B cell (primary cell): ENCODE data around the gene CCDC9B. TPM values are rescaled to one million over a fixed set of nuclear protein-coding genes. Genes with fewer than 3 reads are reported as not detected.
A peak's percentile ranks its signal among the peaks of the same experiment; 100 is the strongest.

Experiments used
- ATAC-seq: fragments of 200-7000 bp; cut with Tn5 transposase; one replicate; pipeline ENCODE4 v1.10.0; 2021; ENCODE audit warnings: low read depth, mild to moderate bottlenecking, moderate number of reproducible peaks, moderate library complexity
- CTCF ChIA-PET: fragments of 350-600 bp; sonication (Branson Sonifier 250); formaldehyde crosslinking; loops from one replicate; lab custom pipeline; 2021; ENCODE audit warnings: antibody characterized with exemption, inconsistent platforms; lab: Charles Lee
- POLR2A ChIA-PET: fragments of 350-600 bp; sonication (Branson Sonifier 250); formaldehyde crosslinking; loops from one replicate; lab custom pipeline; 2021; ENCODE audit warnings: antibody characterized with exemption; lab: Charles Lee
- DNase-seq: peaks from one replicate; pipeline ENCODE4 v3.0.0; 2013
- H2AFZ ChIP-seq: 2 replicates; pipeline ENCODE4 v1.6.1; 2012; ENCODE audit warnings: mild to moderate bottlenecking, low read depth, low read length; ENCODE audit not compliant: insufficient read depth, poor library complexity, severe bottlenecking
- H3K27ac ChIP-seq, 2 donors: 1 replicate in 1 of 2; 2 replicates in 1 of 2; pipeline ENCODE4 v1.5.1; 2012 to 2013; ENCODE audit warnings: low read length in 2 of 2, mild to moderate bottlenecking in 2 of 2, moderate library complexity in 1 of 2
- H3K27me3 ChIP-seq, 4 experiments: fragments of 200-600 bp in 1 of 4; sonication (generic) in 1 of 4; replicated peaks in 1 of 4; 1 replicate in 2 of 4; 2 replicates in 2 of 4; pipeline versions ENCODE4 v1.6.1 to v1.7.0; 2013 to 2016; ENCODE audit warnings: low read length in 3 of 4, mild to moderate bottlenecking in 2 of 4, mixed read lengths in 1 of 4, moderate library complexity in 1 of 4; ENCODE audit not compliant: insufficient read depth in 4 of 4, control insufficient read depth in 3 of 4; ENCODE audit errors: control extremely low read depth in 1 of 4
- H3K36me3 ChIP-seq, 2 experiments: replicated peaks in 1 of 2; 1 replicate in 1 of 2; 2 replicates in 1 of 2; pipeline versions ENCODE4 v1.6.1 to v1.7.1; 2013; ENCODE audit warnings: low read length in 1 of 2; ENCODE audit not compliant: insufficient read depth in 2 of 2, control insufficient read depth in 1 of 2; ENCODE audit errors: control extremely low read depth in 1 of 2, extremely low read depth in 1 of 2
- H3K4me1 ChIP-seq, 2 donors: fragments of 200-600 bp in 1 of 2; sonication (generic) in 1 of 2; 1 replicate in 1 of 2; 2 replicates in 1 of 2; pipeline versions ENCODE4 v1.5.1 to v1.6.1; 2013 to 2017; ENCODE audit warnings: low read length in 2 of 2; ENCODE audit not compliant: control insufficient read depth in 2 of 2, insufficient read depth in 2 of 2
- H3K4me2 ChIP-seq: replicated peaks from 2 replicates; pipeline ENCODE3; 2012; ENCODE audit warnings: mild to moderate bottlenecking, low read depth, low read length; ENCODE audit not compliant: poor library complexity, severe bottlenecking
- H3K4me3 ChIP-seq, 5 experiments: fragments of 200-600 bp in 1 of 5; sonication (generic) in 1 of 5; 1 replicate in 3 of 5; 2 replicates in 2 of 5; pipeline versions ENCODE4 v1.5.1 to v1.7.0; 2011 to 2016; ENCODE audit warnings: low read length in 4 of 5, mild to moderate bottlenecking in 4 of 5, low read depth in 2 of 5, control low read depth in 1 of 5, moderate library complexity in 1 of 5; ENCODE audit not compliant: insufficient read depth in 1 of 5; ENCODE audit errors: control extremely low read depth in 1 of 5, extremely low read depth in 1 of 5
- H3K79me2 ChIP-seq: fragments of 200-600 bp; sonication (generic); one replicate; pipeline ENCODE4 v1.6.0; 2016; ENCODE audit warnings: low read length; ENCODE audit not compliant: control insufficient read depth, insufficient read depth
- H3K9ac ChIP-seq: fragments of 200-600 bp; sonication (generic); 2 replicates; pipeline ENCODE4 v1.6.1; 2017; ENCODE audit warnings: mild to moderate bottlenecking, low read length, moderate library complexity
- H3K9me3 ChIP-seq, 3 donors: one replicate each; pipeline versions ENCODE4 v1.6.1 to v1.7.1; 2013; ENCODE audit warnings: low read length in 2 of 3; ENCODE audit not compliant: control insufficient read depth in 2 of 3, insufficient read depth in 1 of 3; ENCODE audit errors: control extremely low read depth in 1 of 3
- H4K20me1 ChIP-seq: 2 replicates; pipeline ENCODE4 v1.6.0; 2012; ENCODE audit warnings: mild to moderate bottlenecking, low read length; ENCODE audit not compliant: insufficient read depth, control insufficient read depth, poor library complexity, severe bottlenecking
- H3K27ac Mint-ChIP-seq: one replicate; pipeline ENCODE4 v1.8.0; 2021; ENCODE audit warnings: mixed read lengths
- H3K27me3 Mint-ChIP-seq: one replicate; pipeline ENCODE4 v1.8.0; 2021; ENCODE audit warnings: mixed read lengths
- H3K4me1 Mint-ChIP-seq: one replicate; pipeline ENCODE4 v1.8.0; 2021; ENCODE audit warnings: mixed read lengths
- H3K4me3 Mint-ChIP-seq: one replicate; pipeline ENCODE4 v1.8.0; 2021; ENCODE audit warnings: mixed read lengths
- H3K9me3 Mint-ChIP-seq: one replicate; pipeline ENCODE4 v1.8.0; 2022; ENCODE audit warnings: mixed read lengths; ENCODE audit not compliant: insufficient read depth
- EZH2 ChIP-seq: IDR thresholded peaks from 2 replicates; pipeline ENCODE4 v1.6.1; 2012; ENCODE audit warnings: borderline replicate concordance, low read depth, mild to moderate bottlenecking, moderate library complexity, low read length; ENCODE audit not compliant: insufficient read depth, poor library complexity, severe bottlenecking
- WGBS: methylation state at CpG from one replicate; pipeline ENCODE4 v1.1.5; 2013; ENCODE audit warnings: missing lambda C conversion rate; ENCODE audit not compliant: insufficient coverage; 5-methylcytosine and 5-hydroxymethylcytosine counted together
- intact Hi-C: fragments of 100-400 bp; cut with micrococcal nuclease; formaldehyde crosslinking; loops from one replicate; pipeline ENCODE4 v1.10.0; 2022
- polyA plus RNA-seq: library from polyadenylated mRNA; depleted of rRNA; stranded (reverse); fragments of >200 nt; gene quantifications from 2 replicates; pipeline ENCODE4 v1.2.3, GENCODE V29; 2012
- total RNA-seq, 2 donors: library from RNA; stranded (reverse); fragments of 120-200 nt in 1 of 2; gene quantifications; 1 replicate in 1 of 2; 2 replicates in 1 of 2; pipeline versions ENCODE4 v1.2.3 to v1.2.4, GENCODE V29; 2013 to 2022
- TF ChIP-seq, protein P1 (sequence below): fragments of 200-600 bp; IDR thresholded peaks from one replicate; pipeline ENCODE4 v1.8.0; 2022; ENCODE audit warnings: antibody characterized with exemption, mild to moderate bottlenecking

The CCDC9B gene
- total and polyA plus RNA-seq, 2 donors (not counting 1 experiment from before 2014, with no cell fraction given): 1.6 to 2.4 TPM

DNA sequence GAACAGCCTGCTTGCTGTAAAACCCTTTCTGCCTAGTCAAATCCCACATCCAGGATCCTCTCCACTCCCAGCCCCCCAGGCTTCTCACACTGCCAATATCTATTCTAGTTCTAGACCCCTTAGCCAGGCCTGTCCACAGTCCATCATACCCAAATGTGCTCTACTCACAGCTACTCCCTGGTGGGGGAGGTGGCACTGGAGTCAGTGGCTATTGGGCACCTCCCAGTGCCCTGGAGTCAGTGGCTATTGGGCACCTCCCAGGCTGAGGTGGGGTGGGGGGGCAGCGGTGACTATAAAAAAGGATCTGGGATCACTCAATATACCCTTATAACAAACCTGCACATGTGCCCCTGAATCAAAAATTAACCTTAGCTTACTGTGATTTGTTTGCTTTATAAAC lies 16.5 kb upstream of the CCDC9B start:
- no peak overlapping the region for H3K9ac ChIP-seq
- intact Hi-C loops: no loop called here
- peaks cover 0 to 6% (median 0%) of the 10 kb centered on the region in 4 experiments for H3K27me3 ChIP-seq
- no peaks in the 10 kb centered on the region for H3K9me3 ChIP-seq
- peak overlapping the region in 1 of 5 experiments; percentile 78 for H3K4me3 ChIP-seq
- peaks cover 8% of the 10 kb centered on the region for H3K27me3 Mint-ChIP-seq
- H3K27ac Mint-ChIP-seq: no peak overlapping the region
- no peaks in the 10 kb centered on the region for H3K9me3 Mint-ChIP-seq
- peak overlapping the region; percentile 98 for H3K4me2 ChIP-seq
- WGBS: no CpG with 5 or more reads among the region's 1 CpG
- peaks cover 6 to 11% of the 10 kb centered on the region in 2 donors for H3K4me1 ChIP-seq
- no peak for ATAC-seq
- TF ChIP-seq, protein P1, sequence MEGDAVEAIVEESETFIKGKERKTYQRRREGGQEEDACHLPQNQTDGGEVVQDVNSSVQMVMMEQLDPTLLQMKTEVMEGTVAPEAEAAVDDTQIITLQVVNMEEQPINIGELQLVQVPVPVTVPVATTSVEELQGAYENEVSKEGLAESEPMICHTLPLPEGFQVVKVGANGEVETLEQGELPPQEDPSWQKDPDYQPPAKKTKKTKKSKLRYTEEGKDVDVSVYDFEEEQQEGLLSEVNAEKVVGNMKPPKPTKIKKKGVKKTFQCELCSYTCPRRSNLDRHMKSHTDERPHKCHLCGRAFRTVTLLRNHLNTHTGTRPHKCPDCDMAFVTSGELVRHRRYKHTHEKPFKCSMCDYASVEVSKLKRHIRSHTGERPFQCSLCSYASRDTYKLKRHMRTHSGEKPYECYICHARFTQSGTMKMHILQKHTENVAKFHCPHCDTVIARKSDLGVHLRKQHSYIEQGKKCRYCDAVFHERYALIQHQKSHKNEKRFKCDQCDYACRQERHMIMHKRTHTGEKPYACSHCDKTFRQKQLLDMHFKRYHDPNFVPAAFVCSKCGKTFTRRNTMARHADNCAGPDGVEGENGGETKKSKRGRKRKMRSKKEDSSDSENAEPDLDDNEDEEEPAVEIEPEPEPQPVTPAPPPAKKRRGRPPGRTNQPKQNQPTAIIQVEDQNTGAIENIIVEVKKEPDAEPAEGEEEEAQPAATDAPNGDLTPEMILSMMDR: no peak
- TF ChIP-seq EZH2: no peak
- H3K27ac ChIP-seq: no peak overlapping the region
- peak overlapping the region; percentile 63 for H3K4me3 Mint-ChIP-seq
- CTCF ChIA-PET: interaction anchor here (0.7 to 2.4 kb wide), 7 partner anchors 8 to 82 kb away, joined by 3 to 12 read pairs (median 3); no protein-coding TSS in a partner anchor
- peaks cover 0 to 3% of the 10 kb centered on the region in 2 experiments for H3K36me3 ChIP-seq
- peaks cover 2% of the 10 kb centered on the region for H3K79me2 ChIP-seq
- H2AFZ ChIP-seq: no peak overlapping the region
- POLR2A ChIA-PET: interaction anchor here (1.1 kb wide), 3 partner anchors 11 to 212 kb away, joined by 3 to 5 read pairs (median 4); no protein-coding TSS in a partner anchor
- no peak for DNase-seq
- H4K20me1 ChIP-seq: peaks cover 26% of the 10 kb centered on the region
- H3K4me1 Mint-ChIP-seq: peaks cover 12% of the 10 kb centered on the region

DNA sequence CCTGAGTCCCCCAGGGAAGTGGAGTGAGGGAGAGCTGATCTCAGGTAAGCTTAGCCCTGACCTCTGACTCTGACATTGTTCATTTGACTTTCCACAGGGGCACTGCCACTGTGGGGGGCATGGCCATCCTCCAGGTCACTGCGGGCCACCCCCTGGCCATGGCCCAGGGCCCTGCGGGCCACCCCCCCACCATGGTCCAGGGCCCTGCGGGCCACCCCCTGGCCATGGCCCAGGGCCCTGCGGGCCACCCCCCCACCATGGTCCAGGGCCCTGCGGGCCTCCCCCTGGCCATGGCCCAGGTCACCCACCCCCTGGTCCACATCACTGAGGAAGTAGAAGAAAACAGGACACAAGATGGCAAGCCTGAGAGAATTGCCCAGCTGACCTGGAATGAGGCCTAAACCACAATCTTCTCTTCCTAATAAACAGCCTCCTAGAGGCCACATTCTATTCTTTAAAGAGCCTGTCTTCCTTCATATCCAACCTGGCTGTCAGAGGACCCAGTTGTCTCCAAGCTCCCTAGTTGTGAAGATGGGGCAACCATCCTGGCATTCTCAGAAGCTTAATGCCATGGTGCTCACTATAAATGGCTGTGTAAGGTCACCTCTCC lies 15.3 kb upstream of the CCDC9B start:
- H3K27ac Mint-ChIP-seq: no peak overlapping the region

More for the DNA sequence above, 15.3 kb upstream of the CCDC9B start:
- Histone ChIP-seq H3K4me3 (no peak overlapping the region), H3K79me2 (peaks cover 2% of the 10 kb centered on the region), H4K20me1 (peaks cover 26% of the 10 kb centered on the region), H3K9ac (no peak overlapping the region), H3K4me2 (no peak overlapping the region), H3K27me3 (peaks cover 0 to 6% (median 0%) of the 10 kb centered on the region in 4 experiments), H3K4me1 (peaks cover 6 to 11% of the 10 kb centered on the region in 2 donors), H3K36me3 (no peaks in the 10 kb centered on the region), H3K9me3 (no peaks in the 10 kb centered on the region), H3K27ac (no peak overlapping the region), H2AFZ (no peak overlapping the region)
- Mint-ChIP-seq H3K4me1 (peaks cover 12% of the 10 kb centered on the region), H3K4me3 (peak overlapping the region; percentile 5), H3K9me3 (no peaks in the 10 kb centered on the region), H3K27me3 (peaks cover 8% of the 10 kb centered on the region)
- DNase-seq: no peak
- CTCF ChIA-PET: interaction anchor here (1.0 to 2.4 kb wide), 5 partner anchors 13 to 81 kb away, joined by 3 to 12 read pairs (median 4); partner anchors contain the start of gene KNSTRN
- ATAC-seq: no peak
- POLR2A ChIA-PET: interaction anchor here (1.0 kb wide), 1 partner anchor 10 kb away, joined by 3 read pairs; no protein-coding TSS in a partner anchor
- intact Hi-C loops: no loop called here
- TF ChIP-seq, protein P1: no peak
- TF ChIP-seq EZH2: no peak
- 65% methylated on average over 3 of the region's 5 CpGs for WGBS
